ENCODE data around the gene PTPN4.
A peak's percentile ranks its signal among the peaks of the same experiment; 100 is the strongest.

PTPN4 gene

GRCh38 chr2:119769645-119770044 is 9.9 kb downstream of the PTPN4 start:
- H3K27ac ChIP-seq = no peak overlapping the region

GRCh38 chr2:119771331-119771730 is 11.6 kb downstream of the PTPN4 start:
- Histone ChIP-seq H3K27me3 (no peaks in the 10 kb centered on the region), H3K4me3 (no peak overlapping the region), H3K36me3 (peaks cover 0 to 29% (median 11%) of the 10 kb centered on the region in 11 experiments; a peak in 12 of 22 replicates), H3K4me2 (no peak overlapping the region), H3K9ac (no peak overlapping the region), H3K4me1 (peaks cover 0 to 4% (median 3%) of the 10 kb centered on the region in 10 experiments; a peak in 3 of 20 replicates), H4K20me1 (peaks cover 0 to 20% (median 0%) of the 10 kb centered on the region in 11 experiments; a peak in 3 of 22 replicates), H3K9me3 (replicated peaks in 1 of 11) (peaks cover 11 to 51% (median 30%) of the 10 kb centered on the region in 11 experiments; a peak in 20 of 22 replicates), H3K27ac (no peak overlapping the region)
- TF ChIP-seq Cebpa-rat (IDR thresholded peaks at IDR 0.05) = no peak

More at GRCh38 chr2:119769645-119770044, 9.9 kb downstream of the PTPN4 start:
- peaks cover 0 to 4% (median 0%) of the 10 kb centered on the region in 10 experiments; a peak in 2 of 20 replicates for H3K4me1 ChIP-seq
- H3K4me3 ChIP-seq = no peak overlapping the region
- no peak overlapping the region for H3K9ac ChIP-seq
- H3K9me3 ChIP-seq (replicated peaks in 1 of 11) = peaks cover 8 to 37% (median 23%) of the 10 kb centered on the region in 11 experiments; a peak in 20 of 22 replicates
- peaks cover 0 to 15% (median 7%) of the 10 kb centered on the region in 11 experiments; a peak in 10 of 22 replicates for H3K36me3 ChIP-seq
- TF ChIP-seq Cebpa-rat (IDR thresholded peaks at IDR 0.05) = no peak
- H4K20me1 ChIP-seq = peaks cover 0 to 20% (median 0%) of the 10 kb centered on the region in 11 experiments; a peak in 3 of 22 replicates
- H3K4me2 ChIP-seq = no peak overlapping the region
- no peaks in the 10 kb centered on the region for H3K27me3 ChIP-seq

GRCh38 chr2:119772128-119772527 is 12.4 kb downstream of the PTPN4 start:
- peaks cover 11 to 49% (median 30%) of the 10 kb centered on the region in 11 experiments; a peak in 20 of 22 replicates for H3K9me3 ChIP-seq (replicated peaks in 1 of 11)

GRCh38 chr2:119772767-119773166 is 13.0 kb downstream of the PTPN4 start:
- Histone ChIP-seq H3K27me3 (no peaks in the 10 kb centered on the region), H3K4me1 (peaks cover 0 to 5% (median 4%) of the 10 kb centered on the region in 10 experiments; a peak in 3 of 20 replicates), H3K36me3 (peaks cover 0 to 29% (median 11%) of the 10 kb centered on the region in 11 experiments; a peak in 12 of 22 replicates), H3K9ac (no peak overlapping the region), H3K4me3 (no peak overlapping the region), H3K4me2 (no peak overlapping the region), H4K20me1 (peaks cover 0 to 20% (median 0%) of the 10 kb centered on the region in 11 experiments; a peak in 5 of 22 replicates), H3K27ac (no peak overlapping the region), H3K9me3 (replicated peaks in 1 of 11) (peaks cover 11 to 47% (median 30%) of the 10 kb centered on the region in 11 experiments; a peak in 20 of 22 replicates)
- TF ChIP-seq Cebpa-rat (IDR thresholded peaks at IDR 0.05) = no peak

More at GRCh38 chr2:119772128-119772527, 12.4 kb downstream of the PTPN4 start:
- H3K4me2 ChIP-seq = 0 out of 22 replicates have a peak overlapping the region, but pooled peaks of 1 of the 11 experiments have one; percentile 13
- H3K27ac ChIP-seq = no peak overlapping the region
- no peak overlapping the region for H3K4me3 ChIP-seq
- H3K4me1 ChIP-seq = peaks cover 0 to 5% (median 4%) of the 10 kb centered on the region in 10 experiments; a peak in 3 of 20 replicates
- H3K36me3 ChIP-seq = peaks cover 0 to 29% (median 11%) of the 10 kb centered on the region in 11 experiments; a peak in 12 of 22 replicates
- peaks cover 0 to 20% (median 0%) of the 10 kb centered on the region in 11 experiments; a peak in 5 of 22 replicates for H4K20me1 ChIP-seq
- TF ChIP-seq Cebpa-rat (IDR thresholded peaks at IDR 0.05) = no peak
- H3K27me3 ChIP-seq = no peaks in the 10 kb centered on the region
- H3K9ac ChIP-seq = no peak overlapping the region

GRCh38 chr2:119774026-119774425 is 14.3 kb downstream of the PTPN4 start:
- Histone ChIP-seq H3K36me3 (peaks cover 0 to 29% (median 11%) of the 10 kb centered on the region in 11 experiments; a peak in 12 of 22 replicates), H3K9ac (no peak overlapping the region), H3K27me3 (no peaks in the 10 kb centered on the region), H3K27ac (no peak overlapping the region), H3K4me3 (no peak overlapping the region), H3K4me1 (peaks cover 0 to 5% (median 4%) of the 10 kb centered on the region in 10 experiments; a peak in 3 of 20 replicates), H4K20me1 (peaks cover 0 to 10% (median 0%) of the 10 kb centered on the region in 11 experiments; a peak in 4 of 22 replicates), H3K9me3 (replicated peaks in 1 of 11) (peaks cover 11 to 43% (median 30%) of the 10 kb centered on the region in 11 experiments; a peak in 20 of 22 replicates), H3K4me2 (no peak overlapping the region)
- TF ChIP-seq Cebpa-rat (IDR thresholded peaks at IDR 0.05) = no peak

- no peak for TF ChIP-seq Cebpa-rat (IDR thresholded peaks at IDR 0.05)
- no peak overlapping the region for H3K27ac ChIP-seq
- H3K4me3 ChIP-seq = no peak overlapping the region
- peaks cover 0 to 8% (median 0%) of the 10 kb centered on the region in 11 experiments; a peak in 3 of 22 replicates for H4K20me1 ChIP-seq
- H3K4me1 ChIP-seq = peaks cover 0 to 5% (median 4%) of the 10 kb centered on the region in 10 experiments; a peak in 3 of 20 replicates
- H3K36me3 ChIP-seq = peaks cover 0 to 29% (median 11%) of the 10 kb centered on the region in 11 experiments; a peak in 12 of 22 replicates
- no peak overlapping the region for H3K9ac ChIP-seq
- no peak overlapping the region for H3K4me2 ChIP-seq
- no peaks in the 10 kb centered on the region for H3K27me3 ChIP-seq
- H3K9me3 ChIP-seq (replicated peaks in 1 of 11) = peaks cover 11 to 43% (median 30%) of the 10 kb centered on the region in 11 experiments; a peak in 20 of 22 replicates
These were observed 15.4 kb downstream of the PTPN4 start for GRCh38 chr2:119775102-119775501.

GRCh38 chr2:119782308-119783027 is 22.7 kb downstream of the PTPN4 start:
- H4K20me1 ChIP-seq = 0 out of 22 replicates have a peak, but pooled peaks cover 0 to 6% (median 0%) of the 10 kb centered on the region in 11 experiments
- H3K27me3 ChIP-seq = no peaks in the 10 kb centered on the region
- H3K4me3 ChIP-seq = no peak overlapping the region
- H3K9me3 ChIP-seq (replicated peaks in 1 of 11) = peaks cover 0 to 7% (median 0%) of the 10 kb centered on the region in 11 experiments; a peak in 1 of 22 replicates
- no peak overlapping the region for H3K27ac ChIP-seq
- no peak overlapping the region for H3K9ac ChIP-seq
- TF ChIP-seq Cebpa-rat (IDR thresholded peaks at IDR 0.05) = no peak
- peaks cover 0 to 9% (median 5%) of the 10 kb centered on the region in 11 experiments; a peak in 8 of 22 replicates for H3K36me3 ChIP-seq
- H3K4me2 ChIP-seq = no peak overlapping the region
- no peaks in the 10 kb centered on the region for H3K4me1 ChIP-seq

- no peak overlapping the region for H3K9ac ChIP-seq
- no peak overlapping the region for H3K4me3 ChIP-seq
- 0 out of 22 replicates have a peak, but pooled peaks cover 0 to 6% (median 0%) of the 10 kb centered on the region in 11 experiments for H4K20me1 ChIP-seq
- H3K4me2 ChIP-seq = no peak overlapping the region
- no peak overlapping the region for H3K27ac ChIP-seq
- peaks cover 16 to 23% (median 17%) of the 10 kb centered on the region in 11 experiments for H3K9me3 ChIP-seq (replicated peaks in 1 of 11)
- peaks cover 3 to 17% (median 14%) of the 10 kb centered on the region in 11 experiments; a peak in 17 of 22 replicates for H3K36me3 ChIP-seq
- no peak for TF ChIP-seq Cebpa-rat (IDR thresholded peaks at IDR 0.05)
- no peaks in the 10 kb centered on the region for H3K27me3 ChIP-seq
- peaks cover 0 to 4% (median 0%) of the 10 kb centered on the region in 10 experiments; a peak in 1 of 20 replicates for H3K4me1 ChIP-seq
These were observed 25.2 kb downstream of the PTPN4 start for GRCh38 chr2:119784876-119785275.
